A549 (cell line): ENCODE data around the gene TBC1D16. TPM values are rescaled to one million over a fixed set of nuclear protein-coding genes. Genes with fewer than 3 reads are reported as not detected.

Source experiments
- ATAC-seq, 2 experiments: fragments of 200-7000 bp in 1 of 2; fragments of >200 bp in 1 of 2; cut with Nextera tagmentation in 1 of 2; cut with Tn5 transposase in 1 of 2; 3 replicates each; pipeline versions ENCODE4 v1.8.0 to v1.9.1; 2018 to 2020; ENCODE audit warnings: mild to moderate bottlenecking in 1 of 2, moderate library complexity in 1 of 2
- CTCF ChIA-PET: fragments of 300-600 bp; sonication (Branson Sonifier 250); formaldehyde crosslinking; extraction: SDS; loops from one replicate; lab custom pipeline; 2021; ENCODE audit warnings: antibody characterized with exemption, inconsistent platforms; lab: Yijun Ruan, JAX
- POLR2A ChIA-PET: fragments of 350-600 bp; formaldehyde crosslinking; extraction: SDS; loops from one replicate; lab custom pipeline; 2021; ENCODE audit warnings: antibody characterized with exemption, inconsistent platforms; lab: Yijun Ruan, JAX
- DNase-seq, 2 experiments: peaks; one replicate each; pipeline versions ENCODE4 v3.0.0 to v3.0.0-alpha.2; 2011 to 2016; ENCODE audit warnings: low read depth in 1 of 2, low spot score in 1 of 2
- FAIRE-seq: peaks from 2 replicates; lab custom pipeline; 2011; peaks lifted over from hg19 to GRCh38; lab: Jason Lieb, UNC
- H3K27ac ChIP-seq, 2 experiments: fragments of >200 bp; sonication (Bioruptor Twin); formaldehyde crosslinking; 3 replicates each; pipeline ENCODE4 v1.5.1; 2016 to 2017
- H3K4me1 ChIP-seq: fragments of >200 bp; sonication (Bioruptor Twin); formaldehyde crosslinking; 3 replicates; pipeline ENCODE4 v1.6.1; 2016
- H3K4me2 ChIP-seq: fragments of >200 bp; sonication (Bioruptor Twin); formaldehyde crosslinking; 3 replicates; pipeline ENCODE4 v1.6.1; 2016
- H3K4me3 ChIP-seq: fragments of >200 bp; sonication (Bioruptor Twin); formaldehyde crosslinking; 3 replicates; pipeline ENCODE4 v1.5.1; 2016
- H3K9me3 ChIP-seq: fragments of >200 bp; sonication (Bioruptor Twin); formaldehyde crosslinking; 3 replicates; pipeline ENCODE4 v1.6.1; 2016
- CBX2 ChIP-seq: fragments of 200-600 bp; sonication (generic); IDR thresholded peaks from 2 replicates; pipeline ENCODE4 v1.6.1; 2016; ENCODE audit warnings: low read depth, mild to moderate bottlenecking, borderline replicate concordance
- CEBPB ChIP-seq, 2 experiments: fragments of >200 bp in 1 of 2; sonication (Bioruptor Twin) in 1 of 2; formaldehyde crosslinking in 1 of 2; IDR thresholded peaks; 2 replicates each; pipeline ENCODE4 v1.6.1; 2012 to 2016
- CHD4 ChIP-seq: fragments of 200-600 bp; sonication (generic); IDR thresholded peaks from 2 replicates; pipeline ENCODE4 v1.6.1; 2016; ENCODE audit warnings: antibody characterized with exemption, mild to moderate bottlenecking, borderline replicate concordance
- EHMT2 ChIP-seq: fragments of 200-600 bp; sonication (generic); IDR thresholded peaks from 2 replicates; pipeline ENCODE4 v1.6.1; 2016; ENCODE audit warnings: antibody characterized with exemption, low read depth, mild to moderate bottlenecking, moderate library complexity
- ELK1 ChIP-seq: fragments of 150-350 bp; IDR thresholded peaks from 2 replicates; pipeline ENCODE4 v1.6.1; 2014; ENCODE audit warnings: low read depth, mild to moderate bottlenecking, low read length
- EP300 ChIP-seq, 2 experiments: fragments of >200 bp; sonication (Bioruptor Twin); formaldehyde crosslinking; IDR thresholded peaks; 2 replicates in 1 of 2; 3 replicates in 1 of 2; pipeline ENCODE4 v1.6.1; 2016 to 2017
- FOSB ChIP-seq: fragments of 250-450 bp; sonication (Bioruptor Pico); IDR thresholded peaks from 2 replicates; pipeline ENCODE4 v1.5.0; 2020; ENCODE audit warnings: mild to moderate bottlenecking, moderate library complexity
- FOSL2 ChIP-seq, 2 experiments: fragments of 450-650 bp in 1 of 2; fragments of >200 bp in 1 of 2; sonication (Bioruptor Twin) in 1 of 2; formaldehyde crosslinking; IDR thresholded peaks; 2 replicates each; pipeline versions ENCODE4 v1.5.0 to v1.6.1; 2016 to 2020; ENCODE audit warnings: mild to moderate bottlenecking in 1 of 2, moderate library complexity in 1 of 2
- FOXS1 ChIP-seq: fragments of 250-450 bp; sonication (Bioruptor Pico); IDR thresholded peaks from 2 replicates; pipeline ENCODE4 v1.5.0; 2020; ENCODE audit warnings: mild to moderate bottlenecking, moderate library complexity
- JUN ChIP-seq, 2 experiments: fragments of >200 bp; sonication (Bioruptor Twin); formaldehyde crosslinking; IDR thresholded peaks; 2 replicates in 1 of 2; 3 replicates in 1 of 2; pipeline ENCODE4 v1.6.1; 2016 to 2017
- JUNB ChIP-seq: fragments of >200 bp; sonication (Bioruptor Twin); formaldehyde crosslinking; IDR thresholded peaks from 2 replicates; pipeline ENCODE4 v1.6.1; 2016
- MAFK ChIP-seq: fragments of 450-650 bp; IDR thresholded peaks from 2 replicates; pipeline ENCODE4 v1.6.1; 2014; ENCODE audit not compliant: partially characterized antibody
- MAZ ChIP-seq: fragments of 150-350 bp; IDR thresholded peaks from 2 replicates; pipeline ENCODE4 v1.6.1; 2014; ENCODE audit warnings: antibody characterized with exemption, low read depth, low read length, borderline replicate concordance
- NPAS2 ChIP-seq: fragments of 250-450 bp; sonication (Bioruptor Pico); IDR thresholded peaks from 2 replicates; pipeline ENCODE4 v1.8.0; 2022; ENCODE audit warnings: mild to moderate bottlenecking, moderate library complexity, borderline replicate concordance
- NR3C1 ChIP-seq: fragments of >200 bp; sonication (Bioruptor Twin); formaldehyde crosslinking; IDR thresholded peaks from 3 replicates; pipeline ENCODE4 v1.6.1; 2017
- PBX3 ChIP-seq: IDR thresholded peaks from 2 replicates; pipeline ENCODE4 v1.6.1; 2012
- PHF8 ChIP-seq: fragments of 200-600 bp; sonication (generic); IDR thresholded peaks from 2 replicates; pipeline ENCODE4 v1.6.1; 2016; ENCODE audit warnings: low read depth, mild to moderate bottlenecking, antibody characterized with exemption, moderate library complexity, borderline replicate concordance
- POLR2A ChIP-seq: IDR thresholded peaks from 2 replicates; pipeline ENCODE4 v1.6.1; 2012; ENCODE audit warnings: mild to moderate bottlenecking, low read length
- POLR2AphosphoS2 ChIP-seq: conservative IDR thresholded peaks from 2 replicates; pipeline ENCODE4 v1.6.1; 2012; ENCODE audit warnings: low read length, improper control_type of control experiment, inconsistent platforms
- RAD21 ChIP-seq, 2 experiments: fragments of >200 bp in 1 of 2; sonication (Bioruptor Twin) in 1 of 2; formaldehyde crosslinking in 1 of 2; IDR thresholded peaks in 1 of 2; conservative IDR thresholded peaks in 1 of 2; 2 replicates in 1 of 2; 3 replicates in 1 of 2; pipeline ENCODE4 v1.6.1; 2012 to 2018; ENCODE audit warnings: inconsistent platforms in 1 of 2
- RARB ChIP-seq: fragments of 250-450 bp; sonication (Bioruptor Pico); IDR thresholded peaks from 2 replicates; pipeline ENCODE4 v1.8.0; 2021; ENCODE audit warnings: mild to moderate bottlenecking, moderate library complexity
- SMC3 ChIP-seq: fragments of >200 bp; sonication (Bioruptor Twin); formaldehyde crosslinking; IDR thresholded peaks from 3 replicates; pipeline ENCODE4 v1.6.1; 2018; ENCODE audit warnings: inconsistent platforms
- TFCP2L1 ChIP-seq: fragments of 250-450 bp; sonication (Bioruptor Pico); IDR thresholded peaks from 2 replicates; pipeline ENCODE4 v1.5.0; 2021; ENCODE audit warnings: mild to moderate bottlenecking
- TP53 ChIP-seq: fragments of 250-450 bp; sonication (Bioruptor Pico); IDR thresholded peaks from 2 replicates; pipeline ENCODE4 v1.5.0; 2021; ENCODE audit warnings: mild to moderate bottlenecking, moderate library complexity
- ZC3H11A ChIP-seq: fragments of 450-650 bp; IDR thresholded peaks from 2 replicates; pipeline ENCODE4 v1.6.1; 2014; ENCODE audit warnings: antibody characterized with exemption, mild to moderate bottlenecking
- ZNF302 ChIP-seq: fragments of 250-450 bp; sonication (Bioruptor Pico); IDR thresholded peaks from 2 replicates; pipeline ENCODE4 v1.9.0; 2021; ENCODE audit warnings: inconsistent platforms, mild to moderate bottlenecking, moderate library complexity
- WGBS: methylation state at CpG from one replicate; pipeline ENCODE4 v1.1.6; 2017; ENCODE audit errors: missing lambda C conversion rate; 5-methylcytosine and 5-hydroxymethylcytosine counted together
- polyA minus RNA-seq: library from RNA; depleted of rRNA, polyadenylated mRNA; stranded (reverse); fragments of >200 nt; gene quantifications from 2 replicates; pipeline ENCODE4 v1.2.3, GENCODE V29; 2011; rRNA and poly(A)+ RNA removed
- polyA plus RNA-seq, 4 experiments: library from polyadenylated mRNA; depleted of rRNA in 3 of 4; stranded (reverse); fragments of >200 nt; fragmentation: RNase III in 1 of 4; extraction: RNeasy Plus Mini Kit Qiagen cat#74134 plus additional on column Dnase treatment in 1 of 4; gene quantifications; 2 replicates in 3 of 4; 3 replicates in 1 of 4; pipeline ENCODE4 v1.2.3, GENCODE V29; 2011 to 2017
- TF ChIP-seq, protein P1 (sequence below): fragments of >200 bp; sonication (Bioruptor Twin); formaldehyde crosslinking; IDR thresholded peaks from 3 replicates; pipeline ENCODE4 v1.6.1; 2016
- TF ChIP-seq, protein P2 (sequence below): IDR thresholded peaks from 2 replicates; pipeline ENCODE4 v1.6.1; 2012

The TBC1D16 gene
- 8.9 and 12.9 TPM in 2 replicates for polyA plus RNA-seq (2011; rRNA removed)
- polyA plus RNA-seq (2012; cell fraction: cytosol; rRNA removed): 5.8 and 7.4 TPM in 2 replicates
- 13.9 and 15.8 TPM in 2 replicates for polyA plus RNA-seq (2012; cell fraction: nucleus; rRNA removed)
- 11.5 to 12.5 TPM (median 12.3 TPM) in 3 replicates for polyA plus RNA-seq (2017; fragmentation: RNase III; extraction: RNeasy Plus Mini Kit Qiagen cat#74134 plus additional on column Dnase treatment)
- polyA minus RNA-seq: 22.2 and 28.2 TPM in 2 replicates

DNA sequence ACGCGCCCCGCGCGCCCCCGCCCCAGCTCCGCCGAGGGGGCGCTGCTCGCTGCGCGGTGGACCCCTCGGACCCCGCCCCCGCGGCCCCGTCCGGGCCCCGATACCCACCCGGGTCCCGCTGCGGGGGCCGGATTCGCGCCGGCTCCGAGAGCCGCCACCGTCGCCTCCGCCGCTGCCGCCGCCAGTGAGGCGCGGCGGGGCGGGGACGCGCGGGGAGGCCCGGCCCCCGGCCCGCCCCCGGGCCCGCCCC lies at the start of gene TBC1D16:
Gene TBC1D16, minus strand, starts transcription at position 186 of the 250 bp plus-strand sequence. CDS start 22,325 bp downstream, outside the sequence.
- CTCF ChIA-PET: interaction anchor here (0.9 to 11.5 kb wide), 2 partner anchors 9 to 29 kb away, joined by 3 to 138 read pairs; no protein-coding TSS in a partner anchor
- no peak for FAIRE-seq
- no peak for DNase-seq

GRCh38 chr17:80084773-80085172 lies 49.1 kb upstream of the TBC1D16 start:
- POLR2A ChIA-PET: no interaction called here
- no peak for FAIRE-seq
- CTCF ChIA-PET: interaction anchor here (0.8 to 15.4 kb wide), 9 partner anchors 9 to 248 kb away, joined by 3 to 176 read pairs (median 12); partner anchors contain the start of gene GAA

More for the DNA sequence above, at the start of gene TBC1D16:
- TF ChIP-seq, protein P1, sequence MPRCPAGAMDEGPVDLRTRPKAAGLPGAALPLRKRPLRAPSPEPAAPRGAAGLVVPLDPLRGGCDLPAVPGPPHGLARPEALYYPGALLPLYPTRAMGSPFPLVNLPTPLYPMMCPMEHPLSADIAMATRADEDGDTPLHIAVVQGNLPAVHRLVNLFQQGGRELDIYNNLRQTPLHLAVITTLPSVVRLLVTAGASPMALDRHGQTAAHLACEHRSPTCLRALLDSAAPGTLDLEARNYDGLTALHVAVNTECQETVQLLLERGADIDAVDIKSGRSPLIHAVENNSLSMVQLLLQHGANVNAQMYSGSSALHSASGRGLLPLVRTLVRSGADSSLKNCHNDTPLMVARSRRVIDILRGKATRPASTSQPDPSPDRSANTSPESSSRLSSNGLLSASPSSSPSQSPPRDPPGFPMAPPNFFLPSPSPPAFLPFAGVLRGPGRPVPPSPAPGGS: peak; percentile 77; the same call in 1 of the 3 replicates
- TF ChIP-seq EP300 (IDR thresholded peaks at IDR 0.05) (no peak), CEBPB (IDR thresholded peaks at IDR 0.05) (no peak), NPAS2 (CRISPR knock-in tag) (no peak), POLR2AphosphoS2 (no peak), PBX3 (no peak), EHMT2 (no peak), CBX2 (no peak), CHD4 (no peak), ZC3H11A (no peak), FOXS1 (CRISPR knock-in tag) (no peak), MAZ (no peak), TP53 (no peak), JUN (IDR thresholded peaks at IDR 0.05) (peak; percentile 43 to 69; a peak in 4 of 5 replicates), PHF8 (no peak), SMC3 (no peak; the same call in 2 of the 3 replicates)
- WGBS: 0% methylated on average over 1 of the region's 46 CpGs
- Histone ChIP-seq H3K4me3 (peak within 1 kb of the TSS; percentile 89), H3K9me3 (no peaks in the 10 kb centered on the region), H3K4me2 (peak within 1 kb of the TSS; percentile 91), H3K27ac (peak within 1 kb of the TSS; percentile 83 to 93), H3K4me1 (peaks cover 8% of the 10 kb centered on the region)
- ATAC-seq: no peak; a peak in 1 of 6 replicates
- POLR2A ChIA-PET: interaction anchor here (1.0 to 1.3 kb wide), 2 partner anchors 27 to 196 kb away, joined by 3 read pairs; partner anchors contain the start of gene CBX4

More at GRCh38 chr17:80084773-80085172, 49.1 kb upstream of the TBC1D16 start:
- Histone ChIP-seq H3K27ac (no peak overlapping the region), H3K9me3 (no peaks in the 10 kb centered on the region), H3K4me1 (peaks cover 7% of the 10 kb centered on the region; the same call in 2 of the 3 replicates), H3K4me3 (no peak overlapping the region), H3K4me2 (no peak overlapping the region)
- no peak for DNase-seq
- WGBS: 75% methylated on average over 15 of the region's 15 CpGs
- TF ChIP-seq MAZ (no peak), ZNF302 (CRISPR knock-in tag) (no peak), PBX3 (no peak), NR3C1 (no peak), POLR2A (no peak), RAD21 (conservative IDR thresholded peaks at IDR 0.05 in 1 of 2, IDR thresholded peaks at IDR 0.05 in 1 of 2) (no peak), ELK1 (no peak), CEBPB (IDR thresholded peaks at IDR 0.05) (no peak), FOSL2 (IDR thresholded peaks at IDR 0.05) (no peak), FOSL2 (CRISPR knock-in tag; IDR thresholded peaks at IDR 0.05) (no peak), MAFK (no peak), FOSB (CRISPR knock-in tag) (no peak), ZC3H11A (no peak), TFCP2L1 (CRISPR knock-in tag) (no peak), RARB (CRISPR knock-in tag) (no peak), JUNB (no peak), PHF8 (no peak), NPAS2 (CRISPR knock-in tag) (no peak), TP53 (no peak)
- TF ChIP-seq, protein P1: no peak
- TF ChIP-seq, protein P2, sequence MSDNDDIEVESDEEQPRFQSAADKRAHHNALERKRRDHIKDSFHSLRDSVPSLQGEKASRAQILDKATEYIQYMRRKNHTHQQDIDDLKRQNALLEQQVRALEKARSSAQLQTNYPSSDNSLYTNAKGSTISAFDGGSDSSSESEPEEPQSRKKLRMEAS: no peak
- no peak for ATAC-seq
